Heart left ventricle (tissue), 13 donors: Measurements from ENCODE around the gene ITGBL1.

Experiments
- CTCF ChIP-seq, 12 donors: fragments of 200-600 bp; sonication (generic) in 4 of 12; IDR thresholded peaks; one replicate each; pipeline versions ENCODE4 v1.5.0 to v1.8.0; 2018 to 2022; ENCODE audit warnings: antibody characterized with exemption in 12 of 12, mild to moderate bottlenecking in 5 of 12
- POLR2A ChIP-seq, 2 donors: fragments of 450-650 bp; IDR thresholded peaks; one replicate each; pipeline ENCODE4 v1.6.1; 2017; ENCODE audit warnings: antibody characterized with exemption in 2 of 2, mild to moderate bottlenecking in 2 of 2, moderate library complexity in 2 of 2
- donor health status: ischemic (EF 13 %, LVEDD 7.1; RV severe dilation, severe dysfunction).
- donor health status: DM: no; HTN: yes; CAD: no.
- donor health status: DM: no; HTN: no; CAD: no.
- donor health status: ischemic (EF 25% LVEDD 6.9; RV normal size, moderate dysfunction).
- donor health status: ischemic (EF 25% LVEDD 5.7; RV mildly dilated, moderate dysfunction).
- donor health status: ischemic (EF 35%, LVEDD 5.7; RV mildly dilated, moderate dysfunction).
- donor health status: nonischemic (EF 11% LVEDD 7.7; RV severe dilation, severe dysfunction).
- donor health status: DM: yes; HTN: yes; CAD: no.
- donor health status: PGD.
- donor health status: ischemic (EF 29% LVEDD 5.4; RV normal size, mild dysfunction).
- donor health status: nonischemic (EF 23%, LVEDD 6.1; RV moderate dilation, normal function).

DNA sequence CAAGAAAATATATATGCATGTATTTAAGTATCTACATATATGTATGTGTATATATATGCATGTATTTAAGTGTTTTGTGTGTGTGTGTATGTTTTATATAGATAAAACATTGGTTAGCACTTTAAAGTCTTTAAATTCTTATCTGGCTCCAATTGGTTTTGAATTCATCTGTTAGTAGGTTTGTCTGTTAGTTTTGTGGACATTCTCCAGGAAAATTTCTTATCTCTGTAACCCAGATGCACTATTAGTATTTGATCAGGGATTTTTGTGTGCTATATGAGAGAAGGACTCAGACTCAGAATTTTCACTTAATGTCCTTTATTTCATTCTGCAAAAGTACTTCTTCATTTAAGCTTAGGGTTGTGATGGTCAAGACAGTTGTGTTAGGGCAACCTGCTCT is 103.1 kb downstream of the ITGBL1 start:
- no peak for TF ChIP-seq CTCF (IDR thresholded peaks at IDR 0.05)
- no peak for TF ChIP-seq POLR2A (IDR thresholded peaks at IDR 0.05)
